Endometrium (tissue), 2 donors: Measurements from ENCODE around the gene IRS2.

Source experiments
- FAIRE-seq: peaks from 2 replicates; lab custom pipeline; 2012; peaks lifted over from hg19 to GRCh38; lab: Jason Lieb, UNC
- donor health status: control.
- donor health status: control.

The IRS2 gene

GRCh38 chr13:109804654-109805053, 18.3 kb upstream of the IRS2 start:
- no peak for FAIRE-seq

- no peak for FAIRE-seq
Measured at GRCh38 chr13:109803825-109804224, 17.4 kb upstream of the IRS2 start.

GRCh38 chr13:109802936-109803335, 16.6 kb upstream of the IRS2 start:
- FAIRE-seq: no peak

DNA sequence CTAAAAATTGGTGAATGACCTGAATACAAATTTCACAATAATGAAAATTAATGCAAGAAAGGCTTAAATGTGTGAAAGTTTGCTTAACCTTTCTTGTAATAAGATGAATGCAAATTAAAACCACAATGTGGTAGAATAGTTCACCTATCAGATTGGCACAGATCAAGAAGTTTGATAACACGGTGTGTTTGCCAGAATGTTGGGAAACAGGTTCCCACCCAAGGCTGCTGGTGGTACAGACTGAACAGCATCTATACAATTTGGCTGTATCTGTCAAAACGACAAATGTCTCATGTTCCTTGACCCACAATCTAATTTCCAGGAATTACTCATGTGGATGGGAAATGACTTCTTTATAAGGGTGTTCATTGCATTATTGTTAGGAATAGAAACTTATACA, 8.6 kb upstream of the IRS2 start:
- FAIRE-seq: no peak

DNA sequence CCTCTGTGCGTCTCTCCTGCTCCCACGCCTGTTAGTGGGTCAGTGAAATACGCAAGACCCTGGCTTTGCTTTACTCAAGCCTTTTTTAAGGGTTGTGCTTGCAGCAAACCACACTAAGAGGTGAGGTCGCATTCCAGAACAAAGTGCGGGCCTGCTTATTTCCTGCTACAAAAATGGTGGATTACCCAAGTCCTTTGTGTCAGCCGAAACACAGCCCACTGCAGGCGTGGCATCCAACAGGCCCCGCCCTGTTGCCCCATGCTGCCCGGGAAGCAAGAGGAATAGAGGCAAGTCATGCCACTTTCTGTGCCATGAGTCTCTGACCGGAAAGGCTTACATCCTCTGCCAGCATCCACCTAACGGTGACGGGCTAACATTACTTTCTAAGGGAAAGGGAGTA, 7.7 kb upstream of the IRS2 start:
- no peak for FAIRE-seq

- FAIRE-seq: no peak
Measured at GRCh38 chr13:109792416-109793059, 6.2 kb upstream of the IRS2 start.

DNA sequence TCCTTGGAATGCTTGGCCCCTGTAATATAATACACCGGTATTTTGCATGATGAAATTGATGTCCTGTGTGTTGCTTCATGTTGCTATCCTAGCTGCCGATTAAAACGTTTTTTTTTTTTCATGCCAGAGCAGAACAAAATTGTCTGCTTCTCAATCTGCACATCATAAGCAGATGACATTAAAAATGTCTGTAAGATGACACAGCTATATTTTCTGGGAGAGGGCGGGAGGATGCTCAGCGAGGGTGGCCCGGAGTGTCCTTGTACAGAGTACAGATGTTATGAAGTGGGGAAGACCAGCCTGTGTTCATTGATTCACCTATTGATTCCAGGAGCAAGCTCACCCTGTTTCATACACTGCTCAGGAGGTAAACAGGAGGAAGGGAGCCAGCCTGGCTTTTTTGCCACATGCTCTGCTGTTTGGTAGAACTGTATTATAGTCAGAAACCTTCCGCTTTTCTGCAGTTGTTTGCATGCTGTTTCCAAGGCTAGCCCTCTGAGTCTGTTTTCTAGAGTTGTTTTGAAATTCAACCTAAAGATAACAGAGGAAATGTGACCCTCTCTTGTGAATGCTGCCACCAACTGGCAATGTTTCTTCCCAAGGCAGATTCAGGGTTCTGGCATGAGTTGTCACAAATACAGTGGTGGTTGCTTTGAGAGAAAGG, 4.7 kb upstream of the IRS2 start:
- no peak for FAIRE-seq

- FAIRE-seq: no peak
Measured at GRCh38 chr13:109790086-109790485, 3.7 kb upstream of the IRS2 start.

DNA sequence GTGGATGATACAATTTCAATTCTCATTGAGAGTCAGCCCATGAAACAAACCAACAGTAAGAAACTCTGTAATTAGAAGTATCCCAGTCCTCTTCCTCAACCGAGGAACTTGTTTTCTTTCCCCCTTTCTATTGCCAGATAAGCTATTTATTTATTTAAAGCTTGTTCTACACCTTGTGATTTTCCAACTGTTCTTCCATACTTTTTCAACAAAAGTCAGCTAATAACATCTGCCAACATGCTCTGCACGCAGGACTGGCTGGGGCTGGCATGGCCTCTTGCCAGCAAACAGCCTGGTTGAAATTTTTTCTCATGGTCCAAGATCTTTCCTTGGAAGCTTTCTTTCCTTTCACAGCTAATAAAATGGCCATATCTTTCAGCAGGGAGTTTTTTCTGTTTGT, 2.9 kb upstream of the IRS2 start:
- FAIRE-seq: no peak

DNA sequence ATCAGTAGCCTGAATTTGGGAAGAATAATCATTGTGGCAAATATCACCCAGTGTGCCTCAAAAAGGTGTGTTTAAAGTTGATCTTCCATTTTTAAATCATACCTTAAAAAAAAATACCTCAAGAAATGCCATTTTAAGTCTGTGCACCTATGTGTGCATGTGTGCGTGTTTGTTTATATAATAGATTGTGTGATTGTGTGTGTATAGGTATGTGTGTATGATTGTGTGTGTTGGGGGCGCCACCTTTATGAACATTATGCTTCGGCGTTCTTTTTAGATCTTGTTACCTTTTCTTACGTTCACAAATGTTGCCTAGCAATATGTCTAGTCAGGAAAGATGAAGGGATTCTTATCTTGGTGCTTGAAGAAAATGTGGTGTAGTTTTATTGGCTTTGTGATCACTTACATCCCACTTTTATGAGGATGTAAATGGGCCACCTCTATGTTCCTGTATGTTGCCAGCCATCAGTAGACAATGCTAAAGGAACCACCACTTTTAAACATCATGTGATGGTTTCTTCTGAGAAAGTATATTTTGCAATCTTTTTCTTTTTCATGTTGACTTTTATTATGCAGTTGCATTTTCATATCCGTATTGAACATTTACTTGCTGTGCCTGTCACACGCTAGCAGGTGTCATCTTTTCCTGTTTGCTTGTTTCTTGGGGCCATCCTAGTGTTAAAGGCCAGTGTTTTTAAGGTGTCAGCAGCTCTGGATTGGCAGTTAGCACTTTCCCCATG, 2.2 kb upstream of the IRS2 start:
- FAIRE-seq: no peak

- FAIRE-seq: no peak
Measured at GRCh38 chr13:109787135-109787954, 962 bp upstream of the IRS2 start.

DNA sequence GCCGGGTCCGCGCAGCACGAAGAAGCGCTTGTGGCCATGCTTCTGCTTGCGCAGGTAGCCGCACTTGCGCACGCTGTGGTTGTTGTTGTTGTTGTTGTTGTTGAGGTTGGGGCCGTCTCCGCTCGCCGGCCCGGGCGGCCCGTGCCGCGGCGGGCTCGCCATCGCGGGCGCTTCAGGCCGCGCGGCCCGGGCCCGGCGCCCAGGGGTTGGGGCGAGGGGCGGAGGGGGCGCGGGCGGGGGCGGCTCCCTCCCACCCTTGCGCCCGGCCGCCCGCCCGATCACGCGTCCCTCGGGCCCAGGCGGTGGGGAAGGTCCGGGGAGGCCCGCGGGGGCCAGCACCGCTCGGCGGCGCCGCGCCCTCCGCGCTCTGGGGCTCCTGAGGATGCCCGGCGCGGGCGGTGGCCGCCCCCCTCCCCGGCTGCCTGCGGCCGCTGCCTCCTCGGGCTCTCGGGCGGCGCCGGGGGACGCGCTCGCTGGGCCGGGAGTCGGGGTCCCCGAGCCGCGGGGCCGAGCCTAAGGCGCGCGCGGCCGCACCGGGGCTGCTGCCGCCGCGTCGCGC, 412 bp downstream of the IRS2 start:
- FAIRE-seq: no peak

GRCh38 chr13:109785141-109785891, 1.1 kb downstream of the IRS2 start:
- FAIRE-seq: no peak

GRCh38 chr13:109784590-109785140, 1.7 kb downstream of the IRS2 start:
- FAIRE-seq: no peak

DNA sequence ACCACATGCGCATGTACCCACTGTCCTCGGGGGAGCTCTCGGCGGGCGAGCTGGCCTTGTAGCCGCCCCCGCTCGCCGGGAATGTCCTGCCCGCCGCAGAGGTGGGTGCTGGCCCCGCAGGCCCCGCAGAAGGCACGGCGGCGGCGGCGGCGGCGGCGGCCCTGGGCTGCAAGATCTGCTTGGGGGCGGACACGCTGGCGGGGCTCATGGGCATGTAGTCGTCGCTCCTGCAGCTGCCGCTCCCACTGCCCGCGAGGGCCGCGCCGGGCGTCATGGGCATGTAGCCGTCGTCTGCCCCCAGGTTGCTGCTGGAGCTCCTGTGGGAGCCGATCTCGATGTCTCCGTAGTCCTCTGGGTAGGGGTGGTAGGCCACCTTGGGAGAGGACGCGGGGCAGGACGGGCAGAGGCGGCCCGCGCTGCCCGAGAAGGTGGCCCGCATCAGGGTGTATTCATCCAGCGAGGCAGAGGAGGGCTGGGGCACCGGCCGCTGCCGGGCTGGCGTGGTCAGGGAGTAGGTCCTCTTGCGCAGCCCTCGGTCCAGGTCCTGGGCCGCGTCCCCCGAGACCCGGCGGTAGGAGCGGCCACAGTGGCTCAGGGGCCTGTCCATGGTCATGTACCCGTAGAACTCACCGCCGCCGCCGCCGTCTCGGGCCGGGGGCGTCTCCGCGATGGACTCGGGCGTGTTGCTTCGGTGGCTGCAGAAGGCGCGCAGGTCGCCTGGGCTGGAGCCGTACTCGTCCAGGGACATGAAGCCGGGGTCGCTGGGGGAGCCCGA, 2.4 kb downstream of the IRS2 start:
- no peak for FAIRE-seq

- no peak for FAIRE-seq
Measured at GRCh38 chr13:109783447-109783814, 3.0 kb downstream of the IRS2 start.

DNA sequence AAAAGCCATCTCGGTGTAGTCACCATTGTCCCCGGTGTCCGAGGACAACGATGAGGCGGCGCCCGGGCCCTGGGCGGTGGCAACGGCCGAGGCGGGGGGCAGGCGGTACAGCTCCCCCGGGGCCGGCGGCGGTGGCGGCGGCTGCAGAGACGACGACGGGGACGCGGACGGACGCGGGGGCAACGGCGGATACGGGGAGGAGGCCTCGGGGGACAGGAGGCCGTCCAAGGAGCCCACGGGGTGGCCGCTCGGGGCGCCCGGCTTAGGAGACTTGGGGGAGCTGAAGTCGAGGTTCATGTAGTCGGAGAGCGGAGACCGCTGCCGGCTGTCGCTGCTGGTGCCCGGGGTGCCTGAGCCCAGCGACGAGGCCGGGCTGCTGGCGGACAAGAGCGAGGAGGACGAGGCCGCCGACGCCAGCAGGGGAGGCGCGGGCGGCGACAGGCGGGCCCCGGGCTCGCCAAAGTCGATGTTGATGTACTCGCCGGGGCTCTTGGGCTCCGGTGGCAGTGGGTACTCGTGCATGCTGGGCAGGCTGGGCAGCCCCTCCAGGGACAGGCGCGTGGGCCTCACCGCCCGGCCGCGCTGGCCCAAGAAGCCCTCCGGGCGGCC, 3.5 kb downstream of the IRS2 start:
- FAIRE-seq: no peak

DNA sequence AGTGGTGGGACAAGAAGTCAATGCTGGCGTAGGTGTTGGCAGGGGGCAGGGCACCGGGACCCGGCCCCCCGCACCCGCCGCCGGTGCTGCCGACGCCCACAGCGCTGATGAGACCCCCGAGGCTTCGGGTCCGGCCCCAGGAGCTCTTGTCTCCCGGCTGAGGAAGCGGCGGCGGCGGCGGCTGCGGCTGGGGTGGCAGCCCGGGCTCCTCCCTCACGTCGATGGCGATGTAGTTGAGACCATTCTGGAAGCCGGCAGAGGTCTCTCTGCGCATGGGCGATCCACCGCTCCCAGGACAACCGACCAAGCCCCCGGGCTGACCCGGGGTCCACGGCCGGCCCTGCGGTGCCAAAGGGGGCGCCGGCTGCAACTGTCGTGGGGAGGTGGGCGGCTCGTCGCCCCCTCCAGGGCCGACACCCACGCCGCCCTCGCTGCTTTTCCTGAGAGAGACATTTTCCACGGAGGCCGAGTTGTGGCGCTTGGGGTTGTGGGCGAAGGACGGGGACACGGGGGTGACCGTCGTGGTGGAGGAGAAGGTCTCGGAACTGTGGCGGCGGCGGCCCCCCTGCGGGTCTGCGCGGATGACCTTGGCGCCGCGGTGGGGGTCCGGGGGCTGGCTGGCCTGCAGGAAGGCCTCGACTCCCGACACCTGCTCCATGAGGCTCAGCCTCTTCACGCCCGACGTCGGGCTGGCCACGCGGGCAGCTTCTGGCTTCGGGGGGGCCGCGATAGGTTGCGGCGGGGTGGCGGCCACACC, 4.1 kb downstream of the IRS2 start:
- no peak for FAIRE-seq

- FAIRE-seq: no peak
Measured at GRCh38 chr13:109781384-109782065, 4.9 kb downstream of the IRS2 start.
